Urinary bladder (tissue), 4 donors: Measurements from ENCODE around the gene PCBP4. TPM values are rescaled to one million over a fixed set of nuclear protein-coding genes. Genes with fewer than 3 reads are reported as not detected.

ENCODE experiments used
- DNase-seq: peaks from one replicate; pipeline ENCODE4 v3.0.0-alpha.2; 2015; ENCODE audit errors: extremely low spot score
- H3K27ac ChIP-seq: one replicate; pipeline ENCODE4 v1.5.1; 2013; ENCODE audit warnings: low read depth, mild to moderate bottlenecking, moderate library complexity
- H3K36me3 ChIP-seq: one replicate; pipeline ENCODE4 v1.6.1; 2013; ENCODE audit warnings: mild to moderate bottlenecking, moderate library complexity; ENCODE audit not compliant: insufficient read depth
- H3K4me1 ChIP-seq: one replicate; pipeline ENCODE4 v1.6.1; 2013; ENCODE audit warnings: mild to moderate bottlenecking, moderate library complexity; ENCODE audit not compliant: insufficient read depth
- H3K4me3 ChIP-seq: one replicate; pipeline ENCODE4 v1.5.1; 2013; ENCODE audit warnings: low read depth, low read length
- WGBS: extraction: QIAGEN DNeasy Blood & Tissue Kit; methylation state at CpG from one replicate; pipeline ENCODE4 v1.1.7; 2013; 5-methylcytosine and 5-hydroxymethylcytosine counted together
- polyA plus RNA-seq: library from polyadenylated mRNA; stranded (reverse); fragments of 200-250 nt; gene quantifications from one replicate; pipeline ENCODE4 v1.2.3, GENCODE V29; 2013
- total RNA-seq: library from RNA; depleted of rRNA; stranded (reverse); fragments of >200 nt; gene quantifications from one replicate; pipeline ENCODE4 v1.2.3, GENCODE V29; 2014
- donor health status: healthy with polysubstance abuse.
- donor health status: healthy.

Gene PCBP4
- total RNA-seq (22.4 TPM), polyA plus RNA-seq (43.9 TPM)

GRCh38 chr3:51967384-51968169, at the start of gene PCBP4:
Gene PCBP4 (minus strand): TSS chr3:51967454. CDS start chr3:51961240, 6,214 bp downstream.
- no peaks in the 10 kb centered on the region for H3K36me3 ChIP-seq
- peak within 1 kb of the TSS; percentile 75 for H3K4me3 ChIP-seq
- no peaks in the 10 kb centered on the region for H3K4me1 ChIP-seq
- peak within 1 kb of the TSS; percentile 88 for H3K27ac ChIP-seq
- no peak for DNase-seq
- under 1% methylated on average over 89 of the region's 90 CpGs for WGBS

GRCh38 chr3:52015438-52016228, 48.4 kb upstream of the PCBP4 start:
- Histone ChIP-seq H3K4me1 (no peaks in the 10 kb centered on the region), H3K27ac (no peak overlapping the region), H3K36me3 (no peaks in the 10 kb centered on the region), H3K4me3 (no peak overlapping the region)
- DNase-seq, result no peak
- WGBS, result 86% methylated on average over 13 of the region's 13 CpGs

- 74% methylated on average over 8 of the region's 8 CpGs for WGBS
Observed at GRCh38 chr3:52014613-52015012, 47.4 kb upstream of the PCBP4 start.

GRCh38 chr3:52013802-52014598, 46.7 kb upstream of the PCBP4 start:
- Histone ChIP-seq H3K4me1 (no peaks in the 10 kb centered on the region), H3K36me3 (no peaks in the 10 kb centered on the region), H3K4me3 (no peak overlapping the region), H3K27ac (no peak overlapping the region)
- 89% methylated on average over 6 of the region's 6 CpGs for WGBS
- DNase-seq, result no peak

More at GRCh38 chr3:52014613-52015012, 47.4 kb upstream of the PCBP4 start:
- Histone ChIP-seq H3K4me1 (no peaks in the 10 kb centered on the region), H3K36me3 (no peaks in the 10 kb centered on the region), H3K4me3 (no peak overlapping the region), H3K27ac (no peak overlapping the region)
- no peak for DNase-seq

GRCh38 chr3:52012699-52013098, 45.4 kb upstream of the PCBP4 start:
- Histone ChIP-seq H3K36me3 (no peaks in the 10 kb centered on the region), H3K4me3 (no peak overlapping the region), H3K27ac (no peak overlapping the region), H3K4me1 (no peaks in the 10 kb centered on the region)
- DNase-seq, result no peak
- WGBS, result 72% methylated on average over 7 of the region's 7 CpGs

GRCh38 chr3:52010431-52010830, 43.2 kb upstream of the PCBP4 start:
- no peak overlapping the region for H3K4me3 ChIP-seq

GRCh38 chr3:52007291-52007690, 40.0 kb upstream of the PCBP4 start:
- H3K4me3 ChIP-seq, result no peak overlapping the region
- no peak for DNase-seq
- H3K36me3 ChIP-seq, result no peaks in the 10 kb centered on the region
- no peaks in the 10 kb centered on the region for H3K4me1 ChIP-seq
- 85% methylated on average over 4 of the region's 4 CpGs for WGBS
- H3K27ac ChIP-seq, result no peak overlapping the region

More at GRCh38 chr3:52010431-52010830, 43.2 kb upstream of the PCBP4 start:
- Histone ChIP-seq H3K4me1 (no peaks in the 10 kb centered on the region), H3K36me3 (no peaks in the 10 kb centered on the region), H3K27ac (no peak overlapping the region)
- no peak for DNase-seq

GRCh38 chr3:52006820-52007133, 39.5 kb upstream of the PCBP4 start:
- no peaks in the 10 kb centered on the region for H3K4me1 ChIP-seq
- no peak for DNase-seq
- 84% methylated on average over 6 of the region's 6 CpGs for WGBS
- H3K27ac ChIP-seq, result no peak overlapping the region
- H3K36me3 ChIP-seq, result no peaks in the 10 kb centered on the region
- no peak overlapping the region for H3K4me3 ChIP-seq

- Histone ChIP-seq H3K4me3 (no peak overlapping the region), H3K27ac (no peak overlapping the region), H3K36me3 (no peaks in the 10 kb centered on the region), H3K4me1 (no peaks in the 10 kb centered on the region)
- DNase-seq, result no peak
- WGBS, result 58% methylated on average over 8 of the region's 8 CpGs
Observed at GRCh38 chr3:52006017-52006819, 39.0 kb upstream of the PCBP4 start.

GRCh38 chr3:52005571-52005986, 38.3 kb upstream of the PCBP4 start:
- Histone ChIP-seq H3K36me3 (no peaks in the 10 kb centered on the region), H3K4me1 (no peaks in the 10 kb centered on the region), H3K27ac (no peak overlapping the region), H3K4me3 (no peak overlapping the region)
- DNase-seq, result no peak
- 9% methylated on average over 15 of the region's 15 CpGs for whole genome bisulfite sequencing

- no peaks in the 10 kb centered on the region for H3K36me3 ChIP-seq
- 90% methylated on average over 4 of the region's 4 CpGs for WGBS
- H3K27ac ChIP-seq, result no peak overlapping the region
- no peaks in the 10 kb centered on the region for H3K4me1 ChIP-seq
- H3K4me3 ChIP-seq, result no peak overlapping the region
- no peak for DNase-seq
Observed at GRCh38 chr3:52004906-52005395, 37.7 kb upstream of the PCBP4 start.

- Histone ChIP-seq H3K36me3 (no peaks in the 10 kb centered on the region), H3K4me1 (no peaks in the 10 kb centered on the region), H3K27ac (no peak overlapping the region), H3K4me3 (no peak overlapping the region)
- peak; percentile 65 for DNase-seq
- WGBS, result 53% methylated on average over 16 of the region's 16 CpGs
Observed at GRCh38 chr3:52004163-52004787, 37.0 kb upstream of the PCBP4 start.
